Calu3 (cell line): Measurements from ENCODE around the gene FRAS1. TPM values are rescaled to one million over a fixed set of nuclear protein-coding genes. Genes with fewer than 3 reads are reported as not detected.

Experiments used
- BruUV-seq: library from RNA; stranded (reverse); fragments of 400-500 nt; replicated peaks from 2 replicates; lab custom pipeline; 2021; lab: Mats Ljungman, UMichigan
- CTCF ChIA-PET: fragments of 300-600 bp; sonication (Branson Sonifier 250); formaldehyde crosslinking; loops from one replicate; lab custom pipeline; 2022; ENCODE audit warnings: antibody characterized with exemption; lab: Charles Lee
- DNase-seq: peaks from one replicate; pipeline ENCODE4 v3.0.0; 2022
- H3K27ac Mint-ChIP-seq: one replicate; pipeline ENCODE4 v1.8.0; 2022; ENCODE audit warnings: mixed read lengths; ENCODE audit not compliant: unreplicated experiment
- H3K27me3 Mint-ChIP-seq: one replicate; pipeline ENCODE4 v1.8.0; 2022; ENCODE audit warnings: mixed read lengths; ENCODE audit not compliant: unreplicated experiment
- H3K36me3 Mint-ChIP-seq: one replicate; pipeline ENCODE4 v1.8.0; 2022; ENCODE audit warnings: mild to moderate bottlenecking, moderate library complexity, mixed read lengths; ENCODE audit not compliant: insufficient read depth, unreplicated experiment
- H3K4me1 Mint-ChIP-seq: one replicate; pipeline ENCODE4 v1.8.0; 2022; ENCODE audit warnings: mild to moderate bottlenecking, low read depth, mixed read lengths; ENCODE audit not compliant: unreplicated experiment
- H3K4me3 Mint-ChIP-seq: one replicate; pipeline ENCODE4 v1.8.0; 2022; ENCODE audit warnings: mild to moderate bottlenecking, low read depth, moderate library complexity, mixed read lengths; ENCODE audit not compliant: unreplicated experiment
- H3K9me3 Mint-ChIP-seq: one replicate; pipeline ENCODE4 v1.8.0; 2022; ENCODE audit warnings: low read depth, mixed read lengths; ENCODE audit not compliant: unreplicated experiment
- CTCF ChIP-seq: fragments of 200-600 bp; IDR thresholded peaks from one replicate; pipeline ENCODE4 v1.8.0; 2022; ENCODE audit warnings: antibody characterized with exemption; ENCODE audit not compliant: unreplicated experiment
- intact Hi-C: fragments of 100-400 bp; cut with micrococcal nuclease; formaldehyde crosslinking; loops from one replicate; pipeline ENCODE4 v1.10.0; 2022; ENCODE audit not compliant: unreplicated experiment
- total RNA-seq: library from RNA; stranded (reverse); gene quantifications from 2 replicates; pipeline ENCODE4 v1.2.3, GENCODE V29; 2022

FRAS1 gene
- total RNA-seq, 1 experiment from 2014 or later: 29.4 TPM

DNA sequence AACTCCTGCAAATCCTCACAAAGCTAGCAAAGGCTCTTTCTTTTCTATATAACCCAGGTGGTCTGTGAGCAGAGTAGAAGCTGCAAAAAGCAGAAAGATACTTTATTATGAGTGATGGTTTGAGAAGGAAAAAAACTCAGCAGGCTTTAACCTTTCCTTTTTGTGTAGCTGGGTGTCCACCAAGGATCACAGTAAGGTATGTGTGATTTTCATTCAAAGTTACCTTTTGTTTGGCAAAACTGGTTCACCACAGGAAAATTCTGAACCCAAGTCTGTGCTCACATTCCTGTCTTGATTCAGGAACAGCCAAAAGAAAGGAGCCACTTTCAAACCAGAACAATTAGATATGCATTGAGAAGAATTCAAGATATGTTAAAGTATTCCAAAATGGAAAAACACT is 35.7 kb downstream of the FRAS1 start:
- no peak overlapping the region for H3K27ac Mint-ChIP-seq
- no peaks in the 10 kb centered on the region for H3K4me1 Mint-ChIP-seq
- H3K36me3 Mint-ChIP-seq: no peaks in the 10 kb centered on the region
- no peak for TF ChIP-seq CTCF
- H3K27me3 Mint-ChIP-seq: no peaks in the 10 kb centered on the region
- H3K4me3 Mint-ChIP-seq: no peak overlapping the region
- no peaks in the 10 kb centered on the region for H3K9me3 Mint-ChIP-seq
- no peak for DNase-seq
- no TSS peak for BruUV-seq
- CTCF ChIA-PET: no interaction called here
- intact Hi-C loops: no loop called here

GRCh38 chr4:78095081-78095480 is 38.0 kb downstream of the FRAS1 start:
- TF ChIP-seq CTCF: no peak
- no peaks in the 10 kb centered on the region for H3K36me3 Mint-ChIP-seq
- CTCF ChIA-PET: no interaction called here
- no peaks in the 10 kb centered on the region for H3K4me1 Mint-ChIP-seq
- DNase-seq: no peak
- no peaks in the 10 kb centered on the region for H3K9me3 Mint-ChIP-seq
- no TSS peak for BruUV-seq
- H3K4me3 Mint-ChIP-seq: no peak overlapping the region
- intact Hi-C loops: no loop called here
- no peaks in the 10 kb centered on the region for H3K27me3 Mint-ChIP-seq
- no peak overlapping the region for H3K27ac Mint-ChIP-seq

- no peak for DNase-seq
- Mint-ChIP-seq H3K9me3 (no peaks in the 10 kb centered on the region), H3K4me3 (no peak overlapping the region), H3K27me3 (no peaks in the 10 kb centered on the region), H3K27ac (no peak overlapping the region), H3K4me1 (no peaks in the 10 kb centered on the region), H3K36me3 (no peaks in the 10 kb centered on the region)
- CTCF ChIA-PET: no interaction called here
- no TSS peak for BruUV-seq
- TF ChIP-seq CTCF: no peak
- intact Hi-C loops: no loop called here
Measured at GRCh38 chr4:78099058-78099457, 41.9 kb downstream of the FRAS1 start.

GRCh38 chr4:78100060-78100459 is 42.9 kb downstream of the FRAS1 start:
- CTCF ChIA-PET: no interaction called here

More at GRCh38 chr4:78100060-78100459, 42.9 kb downstream of the FRAS1 start:
- BruUV-seq: no TSS peak
- no peak for TF ChIP-seq CTCF
- no peaks in the 10 kb centered on the region for H3K27me3 Mint-ChIP-seq
- intact Hi-C loops: no loop called here
- H3K9me3 Mint-ChIP-seq: no peaks in the 10 kb centered on the region
- H3K4me1 Mint-ChIP-seq: no peaks in the 10 kb centered on the region
- no peaks in the 10 kb centered on the region for H3K36me3 Mint-ChIP-seq
- DNase-seq: no peak
- no peak overlapping the region for H3K4me3 Mint-ChIP-seq
- no peak overlapping the region for H3K27ac Mint-ChIP-seq
